VCaP (cell line): Measurements from ENCODE around the gene SLC1A6.

Experiments
- H3K27ac ChIP-seq: fragments of 450-650 bp; 2 replicates; pipeline ENCODE4 v1.5.1; 2017
- TF ChIP-seq, protein P1 (sequence below): fragments of 450-650 bp; conservative IDR thresholded peaks from 2 replicates; pipeline ENCODE4 v1.5.1; 2017; ENCODE audit warnings: mild to moderate bottlenecking, moderate library complexity

SLC1A6 gene

DNA sequence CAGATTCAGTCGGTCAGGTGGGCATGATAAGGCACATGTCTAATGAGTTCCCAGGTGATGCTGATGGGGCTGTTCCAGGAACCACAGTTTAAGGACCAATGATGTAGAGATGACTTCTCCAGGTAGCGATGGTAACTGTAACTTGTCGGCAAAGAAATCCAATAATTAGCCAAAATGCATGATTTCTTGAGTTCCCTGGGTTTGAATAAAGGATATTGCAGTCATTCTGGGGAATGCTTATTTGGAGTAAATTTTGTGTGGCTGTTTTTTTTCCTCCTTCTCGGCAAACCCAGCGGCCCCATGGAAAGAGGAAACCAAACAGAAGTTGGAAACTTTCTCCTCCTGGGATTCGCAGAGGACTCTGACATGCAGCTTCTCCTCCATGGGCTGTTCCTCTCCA, 38.5 kb downstream of the SLC1A6 start, which contains the start of gene OR7C2:
Gene OR7C2, plus strand, starts transcription at position 301 of the 400 bp plus-strand sequence. Its CDS starts 0 bp downstream, at position 301.
- TF ChIP-seq, protein P1, sequence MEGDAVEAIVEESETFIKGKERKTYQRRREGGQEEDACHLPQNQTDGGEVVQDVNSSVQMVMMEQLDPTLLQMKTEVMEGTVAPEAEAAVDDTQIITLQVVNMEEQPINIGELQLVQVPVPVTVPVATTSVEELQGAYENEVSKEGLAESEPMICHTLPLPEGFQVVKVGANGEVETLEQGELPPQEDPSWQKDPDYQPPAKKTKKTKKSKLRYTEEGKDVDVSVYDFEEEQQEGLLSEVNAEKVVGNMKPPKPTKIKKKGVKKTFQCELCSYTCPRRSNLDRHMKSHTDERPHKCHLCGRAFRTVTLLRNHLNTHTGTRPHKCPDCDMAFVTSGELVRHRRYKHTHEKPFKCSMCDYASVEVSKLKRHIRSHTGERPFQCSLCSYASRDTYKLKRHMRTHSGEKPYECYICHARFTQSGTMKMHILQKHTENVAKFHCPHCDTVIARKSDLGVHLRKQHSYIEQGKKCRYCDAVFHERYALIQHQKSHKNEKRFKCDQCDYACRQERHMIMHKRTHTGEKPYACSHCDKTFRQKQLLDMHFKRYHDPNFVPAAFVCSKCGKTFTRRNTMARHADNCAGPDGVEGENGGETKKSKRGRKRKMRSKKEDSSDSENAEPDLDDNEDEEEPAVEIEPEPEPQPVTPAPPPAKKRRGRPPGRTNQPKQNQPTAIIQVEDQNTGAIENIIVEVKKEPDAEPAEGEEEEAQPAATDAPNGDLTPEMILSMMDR = no peak

GRCh38 chr19:14940266-14940665, 39.4 kb downstream of the SLC1A6 start:
- TF ChIP-seq, protein P1 = no peak
- H3K27ac ChIP-seq = no peak overlapping the region

More for the DNA sequence above, 38.5 kb downstream of the SLC1A6 start, which contains the start of gene OR7C2:
- no peak within 1 kb of the TSS for H3K27ac ChIP-seq

DNA sequence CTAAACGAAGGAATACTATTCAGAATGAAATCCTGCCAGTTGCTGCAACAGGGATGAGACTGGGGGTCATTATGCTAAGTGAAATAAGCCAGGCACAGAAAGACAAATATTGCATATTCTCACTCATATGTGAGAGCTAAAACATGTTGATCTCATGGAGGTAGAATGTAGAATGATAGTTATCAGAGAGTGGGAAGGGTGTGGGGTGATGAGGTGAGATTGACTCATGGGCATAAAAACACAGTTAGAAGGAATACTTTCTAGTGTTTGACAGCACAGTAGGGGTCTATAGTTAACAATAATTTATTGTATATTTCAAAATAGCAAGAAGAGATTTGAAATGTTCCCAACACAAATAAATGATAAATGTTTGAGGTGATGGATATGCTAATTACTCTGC, 46.2 kb downstream of the SLC1A6 start:
- TF ChIP-seq, protein P1 = no peak
- no peak overlapping the region for H3K27ac ChIP-seq

DNA sequence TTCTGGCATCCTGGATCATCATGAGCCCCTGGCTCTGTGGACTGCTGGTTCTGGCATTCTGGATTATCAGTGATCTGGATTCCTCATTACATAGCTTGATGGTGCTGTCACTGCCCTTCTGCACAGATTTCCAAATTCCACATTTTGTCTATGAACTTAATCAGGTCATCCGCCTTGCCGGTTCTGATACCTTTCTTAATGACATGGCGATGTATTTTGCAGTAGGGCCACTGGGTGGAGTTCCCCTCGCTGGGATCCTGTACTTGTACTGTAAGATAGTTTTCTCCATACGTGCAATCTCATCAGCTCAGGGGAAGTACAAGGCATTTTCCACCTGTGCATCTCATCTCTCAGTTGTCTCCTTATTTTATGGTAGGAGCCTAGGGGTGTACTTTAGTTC, 62.8 kb downstream of the SLC1A6 start:
- H3K27ac ChIP-seq = no peak overlapping the region
- TF ChIP-seq, protein P1 = peak; percentile 46

GRCh38 chr19:14915116-14915515, 64.5 kb downstream of the SLC1A6 start:
- TF ChIP-seq, protein P1 = no peak
- H3K27ac ChIP-seq = no peak overlapping the region

GRCh38 chr19:14906711-14907110, 73.0 kb downstream of the SLC1A6 start:
- H3K27ac ChIP-seq = no peak overlapping the region
- TF ChIP-seq, protein P1 = no peak

DNA sequence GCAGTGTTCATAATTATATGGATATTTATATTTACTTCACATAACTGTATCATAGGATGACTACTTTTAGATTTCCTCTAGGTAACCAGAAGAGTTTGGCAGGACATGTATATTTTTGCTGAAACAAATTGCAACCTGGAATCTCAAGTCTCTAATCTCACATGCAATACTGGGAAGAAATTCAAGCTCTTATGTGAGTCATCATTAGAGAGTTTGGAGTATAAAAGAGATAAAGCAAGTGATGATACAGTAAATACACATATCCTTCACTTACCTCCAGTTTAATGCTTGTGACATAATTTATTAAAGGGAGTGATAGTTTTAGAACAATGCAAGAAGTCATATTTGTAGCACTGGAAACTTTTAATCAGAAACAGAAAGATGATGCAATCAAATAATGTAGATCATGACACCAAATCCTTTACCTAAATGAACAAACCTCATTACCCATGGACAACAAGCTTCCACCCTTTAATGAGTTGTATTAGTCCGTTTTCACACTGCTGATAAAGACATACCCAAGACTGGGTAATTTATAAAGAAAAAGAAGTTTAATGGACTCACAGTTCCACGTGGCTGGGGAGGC, 77.9 kb downstream of the SLC1A6 start:
- no peak overlapping the region for H3K27ac ChIP-seq
- TF ChIP-seq, protein P1 = no peak
